GM12891 (cell line): Measurements from ENCODE around the gene IFNA21.
"Not testable (repeated sequence)": the region's sequence is repeated elsewhere in the genome, so short reads cannot be mapped to it uniquely, and the experiment has no call there.

Experiments
- DNase-seq: peaks from one replicate; pipeline ENCODE4 v3.0.0; 2011; ENCODE audit warnings: low spot score; ENCODE audit not compliant: insufficient read length
- FAIRE-seq: peaks from 2 replicates; lab custom pipeline; 2011; peaks lifted over from hg19 to GRCh38; lab: Jason Lieb, UNC
- PAX5 ChIP-seq: IDR thresholded peaks from 2 replicates; pipeline ENCODE4 v1.6.1; 2011; ENCODE audit warnings: low read length, moderate library complexity, mild to moderate bottlenecking; ENCODE audit not compliant: insufficient read depth, severe bottlenecking
- POLR2A ChIP-seq: IDR thresholded peaks from 2 replicates; pipeline ENCODE4 v1.6.1; 2011; ENCODE audit warnings: low read depth, low read length, control low read depth
- POLR2AphosphoS5 ChIP-seq: IDR thresholded peaks from 2 replicates; pipeline ENCODE4 v1.6.1; 2011; ENCODE audit warnings: low read depth, low read length, control low read depth
- POU2F2 ChIP-seq: IDR thresholded peaks from 2 replicates; pipeline ENCODE4 v1.6.1; 2011; ENCODE audit warnings: low read depth, mild to moderate bottlenecking, control low read depth, low read length, moderate library complexity
- SPI1 ChIP-seq: IDR thresholded peaks from 2 replicates; pipeline ENCODE4 v1.6.1; 2011; ENCODE audit warnings: low read depth, low read length, control low read depth
- TAF1 ChIP-seq: IDR thresholded peaks from 2 replicates; pipeline ENCODE4 v1.6.1; 2011; ENCODE audit warnings: low read depth, low read length, control low read depth

IFNA21 gene

GRCh38 chr9:21135736-21136135 lies 30.7 kb downstream of the IFNA21 start:
- no peak for TF ChIP-seq SPI1
- no peak for TF ChIP-seq POU2F2
- TF ChIP-seq POLR2AphosphoS5: no peak
- no peak for TF ChIP-seq TAF1
- no peak for TF ChIP-seq PAX5
- no peak for TF ChIP-seq POLR2A
- FAIRE-seq (no peak), DNase-seq (no peak)

GRCh38 chr9:21128186-21128585 lies 38.3 kb downstream of the IFNA21 start:
- DNase-seq, FAIRE-seq: not testable (repeated sequence)

- FAIRE-seq: peak; percentile 28
- peak; percentile 39; the same call in 1 of the 2 replicates for TF ChIP-seq SPI1
- TF ChIP-seq POLR2AphosphoS5: no peak
- no peak for DNase-seq
These were observed 44.7 kb downstream of the IFNA21 start for GRCh38 chr9:21121595-21122251.

- no peak for DNase-seq
- TF ChIP-seq SPI1 (0 out of 2 replicates have a peak, but pooled peaks have one; percentile 7), POU2F2 (no peak)
- no peak for FAIRE-seq
These were observed 45.4 kb downstream of the IFNA21 start for GRCh38 chr9:21121079-21121478.

- no peak for TF ChIP-seq SPI1
- TF ChIP-seq POU2F2: no peak
- TF ChIP-seq PAX5: no peak
- no peak for TF ChIP-seq TAF1
- TF ChIP-seq POLR2A: no peak
- no peak for TF ChIP-seq POLR2AphosphoS5
These were observed 47.2 kb downstream of the IFNA21 start for GRCh38 chr9:21119093-21119770.

More at GRCh38 chr9:21119093-21119770, 47.2 kb downstream of the IFNA21 start:
- FAIRE-seq (peak; percentile 58), DNase-seq (no peak)
